ENCODE results near the gene IKZF1. TPM values are rescaled to one million over a fixed set of nuclear protein-coding genes. Genes with fewer than 3 reads are reported as not detected.

IKZF1 gene
- total RNA-seq, 1 donor from 2014 or later = 0.11 TPM

- H3K27me3 Mint-ChIP-seq (ENCODE audit: insufficient read depth, low read depth) = peaks cover 4% of the 10 kb centered on the region
- Histone ChIP-seq H2AFZ (replicated peaks) (no peak overlapping the region), H3K36me3 (no peaks in the 10 kb centered on the region), H3K79me2 (ENCODE audit: low read depth) (no peaks in the 10 kb centered on the region), H3K4me2 (no peak overlapping the region), H4K20me1 (ENCODE audit: low read depth) (no peaks in the 10 kb centered on the region), H3K9ac (no peak overlapping the region), H3K4me1 (no peaks in the 10 kb centered on the region), H3F3A (ENCODE audit: low read depth) (no peaks in the 10 kb centered on the region), H3K27ac (no peak overlapping the region), H3K9me3 (ENCODE audit: low read depth) (no peaks in the 10 kb centered on the region), H3K27me3 (no peaks in the 10 kb centered on the region), H3K4me3 (no peak overlapping the region)
- no peak overlapping the region for H3K27ac Mint-ChIP-seq
- no peak overlapping the region for H3K4me3 Mint-ChIP-seq
- no peaks in the 10 kb centered on the region for H3K4me1 Mint-ChIP-seq
- DNase-seq (ENCODE audit: low spot score) = no peak
- H3K9me3 Mint-ChIP-seq = peaks cover 5% of the 10 kb centered on the region
- H3K36me3 Mint-ChIP-seq = peaks cover 2% of the 10 kb centered on the region
- TF ChIP-seq EZH2phosphoT487 (IDR thresholded peaks at IDR 0.05) = no peak
- TF ChIP-seq EZH2 (IDR thresholded peaks at IDR 0.05) = no peak
- TF ChIP-seq, protein P1, sequence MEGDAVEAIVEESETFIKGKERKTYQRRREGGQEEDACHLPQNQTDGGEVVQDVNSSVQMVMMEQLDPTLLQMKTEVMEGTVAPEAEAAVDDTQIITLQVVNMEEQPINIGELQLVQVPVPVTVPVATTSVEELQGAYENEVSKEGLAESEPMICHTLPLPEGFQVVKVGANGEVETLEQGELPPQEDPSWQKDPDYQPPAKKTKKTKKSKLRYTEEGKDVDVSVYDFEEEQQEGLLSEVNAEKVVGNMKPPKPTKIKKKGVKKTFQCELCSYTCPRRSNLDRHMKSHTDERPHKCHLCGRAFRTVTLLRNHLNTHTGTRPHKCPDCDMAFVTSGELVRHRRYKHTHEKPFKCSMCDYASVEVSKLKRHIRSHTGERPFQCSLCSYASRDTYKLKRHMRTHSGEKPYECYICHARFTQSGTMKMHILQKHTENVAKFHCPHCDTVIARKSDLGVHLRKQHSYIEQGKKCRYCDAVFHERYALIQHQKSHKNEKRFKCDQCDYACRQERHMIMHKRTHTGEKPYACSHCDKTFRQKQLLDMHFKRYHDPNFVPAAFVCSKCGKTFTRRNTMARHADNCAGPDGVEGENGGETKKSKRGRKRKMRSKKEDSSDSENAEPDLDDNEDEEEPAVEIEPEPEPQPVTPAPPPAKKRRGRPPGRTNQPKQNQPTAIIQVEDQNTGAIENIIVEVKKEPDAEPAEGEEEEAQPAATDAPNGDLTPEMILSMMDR (IDR thresholded peaks at IDR 0.05) = no peak
Measured at GRCh38 chr7:50397320-50397970, 92.9 kb downstream of the IKZF1 start.

GRCh38 chr7:50397971-50398324, 93.4 kb downstream of the IKZF1 start:
- Mint-ChIP-seq H3K4me3 (no peak overlapping the region), H3K9me3 (peaks cover 5% of the 10 kb centered on the region), H3K27me3 (ENCODE audit: insufficient read depth, low read depth) (peaks cover 4% of the 10 kb centered on the region), H3K4me1 (no peaks in the 10 kb centered on the region), H3K36me3 (peaks cover 2% of the 10 kb centered on the region), H3K27ac (no peak overlapping the region)
- Histone ChIP-seq H3K79me2 (ENCODE audit: low read depth) (no peaks in the 10 kb centered on the region), H3K27ac (no peak overlapping the region), H3K9me3 (ENCODE audit: low read depth) (no peaks in the 10 kb centered on the region), H3K4me2 (no peak overlapping the region), H3K27me3 (no peaks in the 10 kb centered on the region), H3K36me3 (no peaks in the 10 kb centered on the region), H3K9ac (no peak overlapping the region), H3F3A (ENCODE audit: low read depth) (no peaks in the 10 kb centered on the region), H2AFZ (replicated peaks) (no peak overlapping the region), H4K20me1 (ENCODE audit: low read depth) (no peaks in the 10 kb centered on the region), H3K4me1 (no peaks in the 10 kb centered on the region), H3K4me3 (no peak overlapping the region)
- no peak for DNase-seq (ENCODE audit: low spot score)
- no peak for TF ChIP-seq EZH2phosphoT487 (IDR thresholded peaks at IDR 0.05)
- no peak for TF ChIP-seq EZH2 (IDR thresholded peaks at IDR 0.05)
- TF ChIP-seq, protein P1 (IDR thresholded peaks at IDR 0.05) = no peak

- Mint-ChIP-seq H3K4me3 (no peak overlapping the region), H3K4me1 (no peaks in the 10 kb centered on the region), H3K27me3 (ENCODE audit: insufficient read depth, low read depth) (no peaks in the 10 kb centered on the region), H3K9me3 (no peaks in the 10 kb centered on the region), H3K27ac (no peak overlapping the region), H3K36me3 (peaks cover 2% of the 10 kb centered on the region)
- H3K9me3 ChIP-seq (ENCODE audit: low read depth) = no peaks in the 10 kb centered on the region
- no peaks in the 10 kb centered on the region for H3K36me3 ChIP-seq
- TF ChIP-seq EZH2 (IDR thresholded peaks at IDR 0.05) = no peak
- no peak for TF ChIP-seq EZH2phosphoT487 (IDR thresholded peaks at IDR 0.05)
- TF ChIP-seq, protein P1 (IDR thresholded peaks at IDR 0.05) = no peak
- H2AFZ ChIP-seq (replicated peaks) = no peak overlapping the region
- H3K79me2 ChIP-seq (ENCODE audit: low read depth) = no peaks in the 10 kb centered on the region
- H3K4me2 ChIP-seq = no peak overlapping the region
- no peaks in the 10 kb centered on the region for H3K27me3 ChIP-seq
- H3K9ac ChIP-seq = no peak overlapping the region
- no peaks in the 10 kb centered on the region for H4K20me1 ChIP-seq (ENCODE audit: low read depth)
- no peaks in the 10 kb centered on the region for H3K4me1 ChIP-seq
- DNase-seq (ENCODE audit: low spot score) = no peak
- no peaks in the 10 kb centered on the region for H3F3A ChIP-seq (ENCODE audit: low read depth)
- H3K4me3 ChIP-seq = no peak overlapping the region
- H3K27ac ChIP-seq = no peak overlapping the region
Measured at GRCh38 chr7:50399206-50399605, 94.7 kb downstream of the IKZF1 start.

Measured in neural progenitor cell (in vitro differentiated cells).